NCI-H345 (cell line): ENCODE results near the gene FAR1.

Source experiments
- DNase-seq: peaks from one replicate; lab custom pipeline; 2025; lab: John Stamatoyannopoulos, UW

The FAR1 gene

DNA sequence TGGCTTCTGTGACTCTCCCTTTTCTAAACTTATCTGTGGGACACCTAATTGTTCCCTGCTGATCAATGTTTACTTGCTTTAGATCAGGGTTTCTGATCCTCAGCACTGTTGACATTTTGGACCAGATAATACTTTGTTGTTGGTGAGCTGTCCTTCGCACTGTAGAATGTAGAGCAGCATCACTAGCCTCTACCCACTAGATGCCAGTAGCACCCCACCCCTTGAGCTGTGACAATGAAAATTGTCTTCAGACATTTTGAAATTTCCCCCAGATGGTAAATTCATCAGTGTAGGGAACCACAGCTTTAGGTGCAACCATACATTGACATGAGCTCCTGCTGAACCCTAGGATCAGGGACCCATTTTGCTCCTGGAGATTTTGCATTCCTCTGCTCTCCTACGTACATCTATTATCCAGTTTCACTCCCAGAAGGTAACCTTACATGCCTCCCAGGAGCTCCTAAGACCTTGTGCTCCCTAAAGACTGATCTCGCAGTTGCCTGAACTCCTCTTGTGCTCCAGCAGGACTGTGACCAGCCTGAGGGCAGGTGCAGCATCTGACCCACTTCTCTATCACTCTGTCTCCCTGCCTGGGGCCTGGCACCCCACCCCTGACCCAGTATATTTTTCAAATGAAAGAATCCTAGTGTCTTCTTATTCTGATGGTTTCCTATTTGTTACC, 107.8 kb downstream of the FAR1 start:
- peak; percentile 14 for DNase-seq

DNA sequence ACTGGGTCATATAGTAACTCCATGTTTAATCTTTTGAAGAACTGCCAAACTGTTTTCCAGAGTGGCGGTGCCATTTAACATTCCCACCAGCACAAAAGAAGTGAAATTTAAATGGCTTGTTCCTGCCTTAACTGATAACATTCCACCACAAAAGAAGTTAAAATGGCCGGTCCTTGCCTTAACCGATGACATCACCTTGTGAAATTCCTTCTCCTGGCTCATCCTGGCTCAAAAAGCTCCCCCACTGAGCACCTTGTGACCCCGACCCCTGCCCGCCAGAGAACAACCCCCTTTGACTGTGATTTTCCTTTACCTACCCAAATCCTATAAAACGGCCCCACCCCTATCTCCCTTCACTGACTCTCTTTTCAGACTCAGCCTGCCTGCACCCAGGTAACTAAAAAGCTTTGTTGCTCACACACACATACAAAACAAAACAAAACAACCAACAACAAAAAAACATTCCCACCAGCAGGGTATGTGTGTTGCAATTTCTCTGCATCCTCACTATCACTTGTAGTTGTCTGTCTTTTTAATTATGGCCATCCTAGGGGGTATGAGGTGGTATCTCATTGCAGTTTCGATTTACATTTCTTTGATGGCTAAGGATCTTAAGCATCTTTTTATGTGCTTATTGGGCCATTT, 109.0 kb downstream of the FAR1 start:
- no peak for DNase-seq

DNA sequence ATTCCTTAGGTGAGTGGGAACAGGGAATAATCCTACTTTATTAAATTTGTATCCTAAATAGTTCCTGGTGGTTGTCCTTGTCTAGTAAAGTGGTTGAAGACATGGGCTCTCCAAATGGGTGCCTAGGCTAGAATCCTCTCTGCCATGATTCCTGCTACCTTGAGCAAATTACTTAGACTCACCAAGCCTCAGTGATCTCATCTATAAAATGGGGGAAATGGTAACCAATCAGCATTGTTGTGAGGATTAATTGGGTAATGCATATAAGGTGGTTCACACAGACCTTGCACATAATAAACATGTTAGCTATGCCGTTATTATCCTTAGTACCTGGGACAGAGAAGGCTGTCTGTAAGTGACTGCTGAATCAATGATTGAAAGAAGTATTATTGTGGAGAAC, 109.9 kb downstream of the FAR1 start:
- DNase-seq, result no peak

DNA sequence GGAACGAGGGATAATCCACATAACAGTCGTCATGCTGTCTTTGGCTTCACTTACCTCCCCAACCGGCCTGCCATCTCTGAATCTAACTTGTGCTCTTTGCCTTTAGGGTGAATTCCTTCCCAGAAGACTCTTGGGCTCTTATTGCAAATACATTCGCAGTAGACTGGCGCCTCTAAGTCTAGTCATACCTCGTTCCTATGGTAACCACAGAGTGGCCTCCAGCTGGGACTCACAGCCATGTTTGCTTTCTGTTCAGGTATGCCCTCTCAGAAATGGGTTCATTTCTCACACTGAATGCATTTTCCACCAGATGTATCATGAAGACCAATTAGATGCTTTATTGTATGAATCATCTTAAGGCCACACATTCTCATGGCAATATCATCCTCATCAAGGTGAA, 112.7 kb downstream of the FAR1 start:
- no peak for DNase-seq
